Measurements from ENCODE around the gene SPATA6. TPM values are rescaled to one million over a fixed set of nuclear protein-coding genes. Genes with fewer than 3 reads are reported as not detected.

SPATA6 gene
- total RNA-seq, 2 experiments from 2014 or later = 1.6 to 1.8 TPM

GRCh38 chr1:48261881-48262400 is 210.1 kb downstream of the SPATA6 start:
- no peak for DNase-seq
- H3K4me1 Mint-ChIP-seq (ENCODE audit: low read depth) = no peaks in the 10 kb centered on the region
- no peaks in the 10 kb centered on the region for H3K36me3 Mint-ChIP-seq (ENCODE audit: low read depth)
- intact Hi-C loops (cut with micrococcal nuclease) = no loop called here
- no peaks in the 10 kb centered on the region for H3K9me3 Mint-ChIP-seq
- peaks cover 3% of the 10 kb centered on the region for H3K27me3 Mint-ChIP-seq (ENCODE audit: low read depth)
- CTCF ChIA-PET = no interaction called here
- no peak overlapping the region for H3K27ac Mint-ChIP-seq
- H3K4me3 Mint-ChIP-seq = no peak overlapping the region

- intact Hi-C loops (cut with micrococcal nuclease) = no loop called here
- H3K36me3 Mint-ChIP-seq (ENCODE audit: low read depth) = no peaks in the 10 kb centered on the region
These were observed 213.9 kb downstream of the SPATA6 start for GRCh38 chr1:48258106-48258505.

GRCh38 chr1:48254254-48254653 is 217.8 kb downstream of the SPATA6 start:
- DNase-seq = no peak
- CTCF ChIA-PET = no interaction called here
- no peaks in the 10 kb centered on the region for H3K9me3 Mint-ChIP-seq
- H3K27ac Mint-ChIP-seq = no peak overlapping the region
- no peaks in the 10 kb centered on the region for H3K36me3 Mint-ChIP-seq (ENCODE audit: low read depth)
- peaks cover 2% of the 10 kb centered on the region for H3K27me3 Mint-ChIP-seq (ENCODE audit: low read depth)
- intact Hi-C loops (cut with micrococcal nuclease) = no loop called here
- no peaks in the 10 kb centered on the region for H3K4me1 Mint-ChIP-seq (ENCODE audit: low read depth)
- no peak overlapping the region for H3K4me3 Mint-ChIP-seq

More at GRCh38 chr1:48258106-48258505, 213.9 kb downstream of the SPATA6 start:
- Mint-ChIP-seq H3K27ac (no peak overlapping the region), H3K27me3 (ENCODE audit: low read depth) (peaks cover 3% of the 10 kb centered on the region), H3K4me1 (ENCODE audit: low read depth) (no peaks in the 10 kb centered on the region), H3K9me3 (no peaks in the 10 kb centered on the region), H3K4me3 (no peak overlapping the region)
- CTCF ChIA-PET = no interaction called here
- no peak for DNase-seq

- CTCF ChIA-PET = interaction anchor here (0.7 kb wide), 1 partner anchor 189 kb away, joined by 3 read pairs; no protein-coding TSS in a partner anchor
- DNase-seq = no peak
- Mint-ChIP-seq H3K27ac (no peak overlapping the region), H3K4me3 (no peak overlapping the region), H3K36me3 (ENCODE audit: low read depth) (no peaks in the 10 kb centered on the region), H3K4me1 (ENCODE audit: low read depth) (no peaks in the 10 kb centered on the region), H3K9me3 (no peaks in the 10 kb centered on the region), H3K27me3 (ENCODE audit: low read depth) (peaks cover 6% of the 10 kb centered on the region)
- intact Hi-C loops (cut with micrococcal nuclease) = no loop called here
These were observed 220.2 kb downstream of the SPATA6 start for GRCh38 chr1:48251821-48252220.

GRCh38 chr1:48251323-48251722 is 220.7 kb downstream of the SPATA6 start:
- intact Hi-C loops (cut with micrococcal nuclease) = no loop called here
- Mint-ChIP-seq H3K9me3 (no peaks in the 10 kb centered on the region), H3K36me3 (ENCODE audit: low read depth) (no peaks in the 10 kb centered on the region), H3K27me3 (ENCODE audit: low read depth) (peaks cover 6% of the 10 kb centered on the region), H3K4me3 (no peak overlapping the region), H3K27ac (no peak overlapping the region), H3K4me1 (ENCODE audit: low read depth) (no peaks in the 10 kb centered on the region)
- CTCF ChIA-PET = interaction anchor here (0.7 kb wide), 1 partner anchor 188 kb away, joined by 3 read pairs; no protein-coding TSS in a partner anchor
- DNase-seq = no peak

- DNase-seq = no peak
- Mint-ChIP-seq H3K36me3 (ENCODE audit: low read depth) (no peaks in the 10 kb centered on the region), H3K4me1 (ENCODE audit: low read depth) (no peaks in the 10 kb centered on the region), H3K4me3 (no peak overlapping the region), H3K27me3 (ENCODE audit: low read depth) (peaks cover 6% of the 10 kb centered on the region), H3K9me3 (no peaks in the 10 kb centered on the region), H3K27ac (no peak overlapping the region)
- intact Hi-C loops (cut with micrococcal nuclease) = no loop called here
- CTCF ChIA-PET = no interaction called here
These were observed 221.4 kb downstream of the SPATA6 start for GRCh38 chr1:48250572-48250971.

- Mint-ChIP-seq H3K36me3 (ENCODE audit: low read depth) (no peaks in the 10 kb centered on the region), H3K4me3 (no peak overlapping the region), H3K27me3 (ENCODE audit: low read depth) (peaks cover 6% of the 10 kb centered on the region), H3K27ac (no peak overlapping the region), H3K9me3 (no peaks in the 10 kb centered on the region), H3K4me1 (ENCODE audit: low read depth) (peaks cover 3% of the 10 kb centered on the region)
- DNase-seq = no peak
- CTCF ChIA-PET = no interaction called here
- intact Hi-C loops (cut with micrococcal nuclease) = no loop called here
These were observed 222.1 kb downstream of the SPATA6 start for GRCh38 chr1:48249868-48250267.

GRCh38 chr1:48248356-48248755 is 223.6 kb downstream of the SPATA6 start:
- intact Hi-C loops (cut with micrococcal nuclease) = no loop called here
- no peak overlapping the region for H3K4me3 Mint-ChIP-seq
- no peak for DNase-seq
- H3K4me1 Mint-ChIP-seq (ENCODE audit: low read depth) = peaks cover 3% of the 10 kb centered on the region
- no peak overlapping the region for H3K27ac Mint-ChIP-seq
- CTCF ChIA-PET = no interaction called here
- no peaks in the 10 kb centered on the region for H3K36me3 Mint-ChIP-seq (ENCODE audit: low read depth)
- no peaks in the 10 kb centered on the region for H3K9me3 Mint-ChIP-seq
- peaks cover 6% of the 10 kb centered on the region for H3K27me3 Mint-ChIP-seq (ENCODE audit: low read depth)

- H3K4me3 Mint-ChIP-seq = no peak overlapping the region
- peaks cover 4% of the 10 kb centered on the region for H3K27me3 Mint-ChIP-seq (ENCODE audit: low read depth)
- intact Hi-C loops (cut with micrococcal nuclease) = no loop called here
- no peak for DNase-seq
- no peaks in the 10 kb centered on the region for H3K9me3 Mint-ChIP-seq
- peaks cover 3% of the 10 kb centered on the region for H3K4me1 Mint-ChIP-seq (ENCODE audit: low read depth)
- no peaks in the 10 kb centered on the region for H3K36me3 Mint-ChIP-seq (ENCODE audit: low read depth)
- CTCF ChIA-PET = interaction anchor here (1.0 kb wide), 1 partner anchor 45 kb away, joined by 3 read pairs; no protein-coding TSS in a partner anchor
- H3K27ac Mint-ChIP-seq = no peak overlapping the region
These were observed 225.3 kb downstream of the SPATA6 start for GRCh38 chr1:48246727-48247126.

Other genes starting within 250 kb of the SPATA6 start
- gene SLC5A9, start 249.5 kb downstream of the SPATA6 start, total RNA-seq = not detected

Data from activated naive CD4-positive, alpha-beta T cell treated with anti-CD3 and anti-CD28 coated beads for 36 hours (primary cell).